ENCODE results near the gene JMJD1C. TPM values are rescaled to one million over a fixed set of nuclear protein-coding genes. Genes with fewer than 3 reads are reported as not detected.
A peak's percentile ranks its signal among the peaks of the same experiment; 100 is the strongest.

The JMJD1C gene
- total RNA-seq, 1 donor from 2014 or later, result 145 TPM

GRCh38 chr10:63481815-63482421 lies 16.1 kb upstream of the JMJD1C start:
- no peak for DNase-seq (ENCODE audit: low read depth)

DNA sequence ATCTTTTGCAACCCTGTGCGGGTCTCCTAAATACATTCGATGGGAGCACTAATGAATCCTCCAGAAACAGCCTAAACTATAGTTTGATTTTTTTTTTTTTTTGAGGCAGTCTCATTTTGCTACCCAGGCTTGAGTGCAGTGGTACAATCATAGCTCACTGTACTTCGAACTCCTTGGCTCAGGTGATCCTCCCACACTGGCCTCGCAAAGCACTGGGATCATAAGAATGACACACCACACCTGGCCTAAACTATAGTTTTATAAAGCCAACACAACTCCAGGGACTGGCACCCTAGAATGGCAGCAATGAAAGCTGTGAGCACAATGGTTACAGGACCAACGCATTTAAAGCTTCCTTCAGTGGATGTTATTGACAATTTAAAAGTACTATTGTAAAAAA lies 14.5 kb upstream of the JMJD1C start:
- DNase-seq (ENCODE audit: low read depth), result no peak

DNA sequence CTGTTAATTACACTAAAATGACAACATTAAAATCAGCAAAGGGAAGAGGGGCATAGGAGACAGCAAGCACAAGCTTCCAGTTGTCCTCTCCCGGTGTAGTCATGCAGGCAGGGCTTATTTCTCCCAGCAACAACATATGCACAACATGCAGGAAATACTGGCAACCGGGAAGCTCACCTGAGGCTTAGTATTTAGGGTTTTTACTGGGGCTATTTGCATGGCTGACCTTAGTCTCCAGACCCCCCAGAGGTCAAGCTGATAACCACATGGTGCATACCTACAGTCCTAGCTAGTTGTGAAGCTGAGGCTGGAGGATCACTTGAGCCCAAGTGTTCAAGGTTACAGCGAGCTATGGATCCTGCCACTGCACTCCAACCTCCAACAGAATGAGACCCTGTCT lies 12.8 kb upstream of the JMJD1C start:
- DNase-seq (ENCODE audit: low read depth), result no peak

GRCh38 chr10:63477927-63478326 lies 12.2 kb upstream of the JMJD1C start:
- no peak for DNase-seq (ENCODE audit: low read depth)

- no peak for DNase-seq (ENCODE audit: low read depth)
These were observed 8.7 kb upstream of the JMJD1C start for GRCh38 chr10:63474488-63474887.

DNA sequence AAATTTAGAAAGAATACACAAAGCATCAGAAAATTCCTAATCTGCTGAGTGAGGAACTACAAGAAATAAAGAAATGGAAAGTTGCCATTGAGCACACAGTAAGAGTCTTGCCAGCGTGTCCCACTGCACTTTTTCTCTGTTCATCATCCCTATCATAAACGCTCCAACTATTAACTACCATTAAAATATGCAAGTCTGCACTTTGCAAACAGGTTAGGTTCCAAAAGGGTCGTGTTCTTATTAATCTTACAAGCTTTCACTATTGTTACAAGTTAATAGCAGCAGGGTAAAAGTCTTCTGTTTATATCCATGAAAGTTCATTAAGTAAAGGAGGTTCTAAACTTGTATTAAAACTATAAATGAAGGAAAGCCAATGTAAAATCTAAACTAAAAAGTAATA lies 5.2 kb upstream of the JMJD1C start:
- DNase-seq (ENCODE audit: low read depth), result no peak

GRCh38 chr10:63468947-63469346 lies 3.2 kb upstream of the JMJD1C start:
- no peak for DNase-seq (ENCODE audit: low read depth)

DNA sequence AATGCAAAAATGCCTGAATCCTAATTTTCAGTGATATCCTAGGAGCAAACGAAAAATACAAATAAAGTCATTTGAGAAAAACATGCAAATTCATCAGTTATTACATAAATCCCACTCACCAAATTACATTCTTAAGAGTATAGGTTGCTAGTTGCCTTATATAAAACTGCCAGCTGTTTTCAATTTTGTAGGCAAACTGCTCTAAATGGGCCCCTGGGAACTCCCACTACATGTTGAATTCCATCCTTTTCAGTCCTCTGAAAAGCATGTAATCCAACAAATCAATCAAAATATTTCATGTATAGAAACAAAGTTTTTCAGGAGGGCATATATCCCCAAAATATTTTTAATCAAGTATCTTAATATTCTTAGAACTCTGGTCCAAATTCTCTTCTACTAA lies 2.1 kb upstream of the JMJD1C start:
- no peak for DNase-seq (ENCODE audit: low read depth)

DNA sequence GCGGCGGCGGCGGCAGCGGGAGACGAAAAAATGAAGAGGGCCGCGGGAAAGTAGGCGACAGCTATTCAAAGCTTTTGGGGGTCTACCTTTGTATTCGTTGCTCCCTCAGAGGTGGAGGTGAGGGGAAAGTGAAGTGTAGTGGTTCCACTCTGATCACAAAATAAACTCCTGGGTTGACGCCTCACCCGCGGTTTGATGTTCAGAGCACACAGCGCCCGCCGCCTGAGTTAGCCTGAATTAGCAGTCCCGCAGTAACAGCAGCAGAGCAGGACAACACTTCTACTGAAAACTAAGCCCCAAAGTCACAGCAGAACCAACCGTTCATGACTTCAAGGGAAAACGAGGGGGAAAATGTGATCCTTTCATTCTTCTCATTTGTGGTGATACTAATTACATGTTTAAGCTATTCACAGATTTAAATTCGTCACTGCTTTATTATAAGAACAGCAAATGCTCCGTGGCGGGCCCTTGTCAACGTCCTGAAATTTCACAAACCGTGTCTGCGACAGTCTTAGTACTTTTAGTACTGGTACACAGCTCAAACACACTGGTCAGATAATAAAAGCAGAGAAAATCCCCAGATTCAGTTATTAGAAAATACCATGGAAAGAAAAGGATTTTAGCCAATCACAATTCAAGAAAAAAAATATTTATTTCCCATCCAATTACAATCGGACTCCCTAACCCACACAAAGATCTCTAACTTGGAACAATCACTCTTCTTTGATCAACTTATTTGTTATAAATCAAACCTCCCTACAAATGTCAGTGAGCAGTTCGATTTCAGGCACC lies 563 bp upstream of the JMJD1C start:
- peak; percentile 72 for DNase-seq (ENCODE audit: low read depth)

- no peak for DNase-seq (ENCODE audit: low read depth)
These were observed 1.1 kb downstream of the JMJD1C start for GRCh38 chr10:63464402-63465292.

DNA sequence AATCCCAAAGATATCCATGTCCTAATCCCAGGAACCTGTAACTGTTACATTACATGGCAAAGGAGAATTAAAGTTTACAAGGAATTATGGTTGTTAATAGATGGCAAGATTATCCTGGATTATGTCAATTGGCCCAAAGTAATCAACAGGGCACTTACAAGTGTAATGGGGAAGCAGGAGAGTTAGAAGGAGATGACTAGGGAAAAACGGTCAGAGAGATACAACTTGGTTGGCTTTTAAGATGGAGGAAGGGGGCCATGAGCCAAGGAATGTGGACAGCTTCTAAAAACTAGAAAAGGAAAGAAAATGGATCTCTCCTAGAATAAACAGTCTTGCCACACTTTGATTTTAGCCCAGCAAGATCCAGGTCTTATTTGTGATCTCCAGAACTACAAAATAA lies 3.3 kb downstream of the JMJD1C start:
- DNase-seq (ENCODE audit: low read depth), result no peak

DNA sequence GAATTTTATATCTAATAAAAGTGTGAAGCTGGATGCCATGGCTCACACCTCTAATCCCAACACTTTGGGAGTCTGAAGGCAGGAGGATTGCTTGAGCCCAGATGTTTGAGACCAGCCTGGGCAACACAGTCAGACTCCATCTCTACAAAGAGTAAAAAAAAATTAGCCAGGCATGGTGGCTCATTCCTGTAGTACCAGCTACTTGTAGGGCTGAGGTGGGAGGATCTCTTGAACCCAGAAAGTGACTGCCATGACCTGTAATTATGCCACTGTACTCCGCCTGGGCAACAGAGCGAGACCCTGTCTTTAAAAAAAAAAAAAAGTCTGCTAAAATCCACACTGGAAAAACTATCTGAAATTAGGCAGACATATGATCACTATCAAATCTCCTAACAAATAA lies 7.6 kb downstream of the JMJD1C start:
- no peak for DNase-seq (ENCODE audit: low read depth)

- DNase-seq (ENCODE audit: low read depth), result no peak
These were observed 8.2 kb downstream of the JMJD1C start for GRCh38 chr10:63457594-63457993.

DNA sequence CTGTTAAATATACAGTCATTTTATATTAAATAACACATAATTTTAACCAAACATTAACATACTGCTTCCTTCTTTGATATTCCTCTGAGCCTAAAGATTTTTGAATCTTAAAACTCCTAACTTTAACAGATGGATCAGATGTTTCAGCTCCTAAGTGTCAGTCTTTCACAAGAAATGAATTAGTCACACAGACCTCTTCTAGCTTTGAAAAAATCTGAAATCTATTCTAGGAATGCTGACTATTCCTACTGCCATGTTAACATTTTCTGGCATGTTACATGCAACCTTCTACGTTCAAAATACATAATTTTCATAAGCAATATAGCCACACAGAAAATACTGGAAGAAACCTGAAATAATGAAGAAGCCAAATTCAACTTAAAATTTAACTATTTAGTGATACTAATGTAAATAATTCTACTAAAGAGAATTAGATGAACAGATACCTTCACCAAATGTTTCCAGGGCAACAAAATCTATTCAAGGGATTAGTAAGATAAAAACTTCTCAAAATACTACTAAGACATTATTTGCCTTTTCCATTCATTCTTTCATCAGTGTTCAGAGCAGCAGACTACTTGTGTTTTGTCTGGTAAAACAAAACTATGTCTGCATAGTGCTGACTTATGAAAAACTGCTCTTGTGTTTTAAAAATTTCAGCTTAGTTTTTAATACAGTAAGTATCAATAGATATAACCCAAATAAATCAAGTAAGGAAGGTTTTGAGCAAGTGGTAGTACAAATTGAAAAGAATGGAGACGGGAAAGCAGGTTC lies 9.2 kb downstream of the JMJD1C start:
- peak; percentile 36 for DNase-seq (ENCODE audit: low read depth)

- no peak for DNase-seq (ENCODE audit: low read depth)
These were observed 10.3 kb downstream of the JMJD1C start for GRCh38 chr10:63455507-63455906.

GRCh38 chr10:63454631-63455030 lies 11.1 kb downstream of the JMJD1C start:
- no peak for DNase-seq (ENCODE audit: low read depth)

GRCh38 chr10:63452524-63452923 lies 13.3 kb downstream of the JMJD1C start:
- no peak for DNase-seq (ENCODE audit: low read depth)

GRCh38 chr10:63446716-63447440 lies 18.9 kb downstream of the JMJD1C start:
- no peak for DNase-seq (ENCODE audit: low read depth)

- no peak for DNase-seq (ENCODE audit: low read depth)
These were observed 24.4 kb downstream of the JMJD1C start for GRCh38 chr10:63441404-63441803.

DNA sequence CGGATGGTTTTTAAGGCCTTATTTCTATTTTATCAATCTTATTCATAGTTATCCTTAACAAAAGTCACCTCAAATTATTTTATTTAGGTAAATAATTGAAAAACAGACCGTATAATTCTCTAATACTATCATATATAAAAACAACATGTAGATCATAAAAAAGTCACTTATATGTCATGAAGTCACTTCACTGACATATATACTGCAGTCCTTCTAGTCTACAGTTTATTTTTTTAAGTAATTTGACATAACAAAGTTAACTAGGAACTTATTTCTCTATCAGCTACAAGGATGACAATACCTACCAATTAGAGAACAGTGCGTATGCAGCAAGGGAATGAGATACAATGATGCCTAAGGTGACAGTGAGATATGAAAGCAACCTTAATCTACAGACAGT lies 26.2 kb downstream of the JMJD1C start:
- no peak for DNase-seq (ENCODE audit: low read depth)
